Glomerular visceral epithelial cell (primary cell): Measurements from ENCODE around the gene SPAG5.

Experiments used
- DNase-seq: peaks from one replicate; pipeline ENCODE4 v3.0.0-alpha.2; 2016; ENCODE audit errors: extremely low spot score

Gene SPAG5

DNA sequence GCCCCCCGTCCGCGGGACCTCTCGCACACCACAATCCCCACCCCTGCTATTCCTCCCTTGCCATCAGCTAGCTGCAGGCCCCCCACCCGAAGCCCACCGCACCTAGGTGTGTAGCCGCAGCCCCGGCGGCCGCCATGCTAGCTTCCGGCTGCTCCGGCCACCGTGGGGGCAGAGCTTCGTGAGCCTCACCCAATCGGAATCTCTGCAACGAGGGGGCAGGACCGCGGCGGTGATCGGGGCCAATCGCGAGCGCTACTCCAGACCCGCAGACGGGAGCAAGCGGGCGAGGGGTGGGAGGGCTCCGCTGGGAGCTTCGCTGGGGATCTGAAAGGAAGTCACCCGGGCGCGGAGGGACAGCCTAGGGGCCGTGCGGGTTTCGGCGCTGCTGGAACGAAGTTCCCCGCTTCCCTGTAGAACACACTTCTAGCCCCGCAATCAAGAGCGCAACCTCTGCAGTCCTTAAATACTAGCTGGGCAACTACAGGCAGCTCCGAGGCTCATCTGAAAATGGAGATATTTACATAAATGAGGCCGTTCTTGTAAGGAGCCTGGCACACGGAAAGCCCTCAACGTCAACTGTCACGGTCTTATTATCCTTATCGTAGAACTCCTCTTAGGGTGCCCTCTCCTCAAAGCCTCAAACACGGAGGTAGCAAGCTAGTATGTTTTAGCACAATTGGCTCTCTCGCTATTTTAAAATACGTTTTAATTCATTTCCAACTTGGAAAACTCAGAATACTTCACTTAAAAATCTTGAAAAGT lies 27.3 kb downstream of the SPAG5 start, which contains the start of gene PIGS:
TSS of gene PIGS (minus strand) at position 164 of the 762 bp plus-strand sequence. CDS start at position 136, 28 bp downstream.
- DNase-seq, result peak; percentile 93

DNA sequence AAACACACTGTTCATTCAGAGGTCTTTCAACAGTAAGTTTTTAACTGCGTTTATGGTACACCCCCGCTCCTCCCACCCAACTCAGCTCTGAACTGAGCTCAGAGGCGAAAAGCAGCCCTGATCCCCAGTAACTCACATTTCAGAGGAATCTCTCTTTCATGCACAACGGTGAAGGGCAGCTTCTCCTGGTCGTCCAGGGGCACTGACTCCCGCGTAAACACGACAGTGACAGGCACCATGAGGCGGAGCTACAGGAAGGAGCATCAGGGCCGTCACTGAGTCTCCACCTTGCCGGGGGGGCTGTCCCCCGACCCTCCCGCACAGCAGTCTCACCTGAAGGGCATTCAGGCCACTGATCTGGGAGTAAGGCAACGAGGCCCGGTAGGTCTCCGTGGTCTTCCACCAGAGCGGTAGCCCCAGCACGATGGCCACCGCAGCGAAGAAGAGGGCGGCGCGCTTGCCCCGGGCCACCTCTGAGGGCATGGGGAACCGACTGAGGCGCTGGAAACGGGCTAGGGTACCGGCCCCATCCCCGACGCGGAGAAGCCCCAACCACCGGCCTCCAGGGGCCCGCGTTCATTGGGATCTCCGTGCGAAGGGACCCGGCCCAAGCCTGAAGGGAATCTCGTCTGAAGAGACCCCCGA lies 28.0 kb downstream of the SPAG5 start:
- DNase-seq, result peak; percentile 26

DNA sequence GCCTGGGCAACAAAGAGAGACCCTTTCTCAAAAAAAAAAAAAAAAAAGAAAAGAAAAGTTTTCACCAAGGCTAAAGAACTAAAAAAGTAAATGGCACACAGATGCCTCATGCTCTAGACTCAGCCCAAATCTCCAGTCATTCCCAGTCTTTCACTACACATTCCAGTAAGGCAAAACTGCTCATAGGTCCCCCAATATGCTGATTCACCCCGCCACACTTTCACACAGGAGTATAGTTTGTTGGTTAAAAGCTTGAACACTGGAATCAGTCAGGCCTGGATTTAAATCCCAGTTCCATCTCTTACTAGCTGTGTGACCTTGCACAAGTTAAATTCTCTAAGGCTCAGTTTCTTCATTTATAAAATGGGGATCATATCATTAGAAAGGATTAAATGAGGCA lies 29.4 kb downstream of the SPAG5 start:
- DNase-seq, result no peak

DNA sequence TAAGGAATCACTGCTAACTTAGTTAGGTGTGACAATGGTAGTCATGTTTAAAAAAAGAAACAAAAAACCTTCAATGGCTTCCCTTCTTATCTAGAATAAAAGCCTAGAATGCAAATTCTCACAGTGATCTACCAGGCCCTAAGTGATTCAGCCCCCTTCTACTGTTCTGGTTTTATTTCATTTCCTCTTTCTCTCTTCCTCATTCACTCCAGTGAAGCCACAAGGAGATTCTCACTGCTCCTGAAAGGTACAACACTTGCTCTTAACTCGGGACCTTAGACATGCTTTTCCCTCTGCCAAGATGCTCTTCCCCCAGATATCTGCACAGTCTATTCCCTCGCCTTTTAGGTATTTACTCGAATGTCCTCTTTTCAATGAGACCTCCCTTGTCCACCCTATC lies 31.2 kb downstream of the SPAG5 start:
- no peak for DNase-seq

DNA sequence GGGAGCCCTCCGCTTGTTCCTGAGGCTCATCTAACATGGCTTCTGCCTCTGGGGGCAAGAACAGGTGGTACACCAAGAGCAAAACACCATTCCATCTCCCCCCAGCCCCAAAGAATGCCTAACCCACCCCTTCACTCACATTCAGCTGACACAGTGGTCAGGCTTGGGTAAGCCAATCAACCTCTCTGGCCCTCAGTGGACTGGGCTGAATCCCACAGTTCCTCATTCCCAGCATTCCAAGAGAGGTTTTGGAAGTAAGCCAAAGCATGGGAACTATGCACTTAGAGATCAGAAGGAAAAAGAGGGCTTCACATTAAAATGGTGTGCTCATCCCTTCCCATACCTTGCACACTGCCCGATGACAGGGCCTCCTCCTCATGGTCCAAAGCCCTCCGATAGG lies 35.4 kb downstream of the SPAG5 start:
- DNase-seq, result peak; percentile 90

DNA sequence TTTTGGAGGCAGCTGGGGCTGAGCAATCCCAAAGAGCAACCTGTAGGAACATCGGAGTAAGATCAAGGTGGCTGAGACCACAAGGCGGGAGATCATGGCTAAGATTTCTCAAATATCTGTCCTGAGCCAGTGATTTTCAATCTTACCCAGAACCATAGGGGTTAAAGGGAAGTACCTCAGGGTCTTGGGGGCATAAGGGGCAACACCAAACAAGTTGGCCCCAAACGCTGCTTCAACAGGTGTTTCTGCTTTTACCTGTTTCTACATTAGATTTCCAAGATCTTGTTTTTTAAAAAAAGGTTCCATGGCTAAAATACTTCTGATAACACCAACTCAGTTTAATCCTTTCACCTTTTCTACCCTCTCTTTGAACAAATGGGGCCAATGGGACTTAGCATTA lies 43.8 kb downstream of the SPAG5 start:
- DNase-seq, result no peak

DNA sequence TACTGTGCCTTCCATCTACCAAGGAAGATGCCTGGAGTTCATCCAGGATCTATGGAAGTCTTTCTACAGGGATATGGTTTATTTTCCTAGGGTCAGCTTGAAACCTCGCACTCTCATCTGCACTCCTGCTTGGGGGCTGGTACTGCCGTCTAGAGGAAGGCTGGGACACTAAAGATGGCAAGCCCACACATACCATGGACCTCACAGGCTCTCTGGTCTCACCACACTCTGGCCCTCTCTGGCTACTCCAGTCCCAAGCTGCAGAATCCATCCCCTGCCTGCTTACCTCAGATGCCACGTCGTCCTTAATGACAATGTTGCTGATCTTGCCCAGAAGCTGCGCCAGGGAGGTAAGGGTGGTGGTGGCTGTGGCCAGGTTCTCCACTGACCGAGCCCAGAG lies 44.3 kb downstream of the SPAG5 start:
- DNase-seq, result no peak

DNA sequence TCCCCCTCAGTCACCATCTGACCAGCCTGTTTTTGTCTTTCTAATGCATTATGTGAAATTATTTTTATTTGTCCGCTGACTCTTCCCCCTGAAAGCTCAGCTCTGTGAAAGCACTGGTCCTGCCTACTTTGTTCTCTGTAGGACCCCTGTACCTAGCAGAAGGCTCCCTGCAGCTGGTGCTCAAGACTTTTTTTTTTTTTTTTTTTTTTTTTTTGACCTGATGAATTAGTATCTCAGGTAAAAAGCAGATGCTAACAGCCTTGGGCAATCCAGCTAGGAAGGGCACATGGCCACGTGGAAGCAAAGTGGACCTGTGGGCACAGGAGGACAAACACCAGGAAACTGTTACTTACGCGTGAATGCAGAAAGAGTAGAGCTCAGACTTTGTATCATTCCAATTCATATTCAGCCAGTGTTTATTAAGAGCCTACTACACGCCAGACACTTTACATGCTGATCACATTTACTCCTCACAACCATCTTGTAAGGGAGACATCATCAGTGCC lies 45.8 kb downstream of the SPAG5 start:
- no peak for DNase-seq

DNA sequence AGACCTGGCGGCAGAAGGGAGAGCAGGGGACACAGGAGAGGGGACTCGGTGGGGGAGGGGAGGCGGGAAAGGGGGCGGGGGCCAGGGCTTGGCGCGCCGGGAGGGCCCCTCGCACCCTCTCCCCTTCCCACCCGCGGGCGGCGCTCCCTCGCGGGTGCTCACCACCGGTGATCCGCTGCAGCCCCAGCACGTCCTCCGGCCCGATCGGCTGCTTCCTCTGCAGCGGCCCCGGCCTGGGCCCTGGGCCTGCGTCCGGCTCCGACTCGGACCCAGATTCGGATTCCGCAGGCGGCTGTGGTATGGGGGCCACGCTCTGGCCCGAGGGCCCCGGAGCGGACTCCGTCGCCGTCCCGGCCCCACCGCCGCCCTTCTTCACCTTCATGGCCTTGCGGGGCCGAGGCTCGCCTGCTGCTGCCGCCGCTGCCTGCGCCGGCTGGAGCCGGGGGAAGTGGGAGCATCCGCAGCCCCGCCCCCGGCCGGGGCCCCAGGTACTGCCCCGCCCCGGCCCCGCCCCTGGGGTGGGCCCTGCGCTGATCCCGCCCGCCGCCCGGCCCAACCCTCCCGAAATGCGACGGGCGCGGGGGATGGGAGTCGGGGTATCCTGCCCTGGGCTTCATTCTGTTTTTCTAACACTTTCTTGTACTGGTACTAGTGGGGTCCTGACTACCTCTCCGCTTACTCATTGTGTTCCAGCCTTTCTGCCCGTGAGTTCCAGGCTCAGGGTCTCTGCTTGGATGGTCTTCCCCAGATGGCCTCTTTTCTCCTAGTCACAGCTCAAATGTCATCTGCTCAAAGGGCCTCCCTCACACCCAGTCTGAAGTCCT lies 46.4 kb downstream of the SPAG5 start, which contains the start of gene UNC119:
TSS of gene UNC119 (minus strand) at position 449 of the 824 bp plus-strand sequence. CDS start at position 382, 67 bp downstream.
- peak; percentile 80 for DNase-seq

DNA sequence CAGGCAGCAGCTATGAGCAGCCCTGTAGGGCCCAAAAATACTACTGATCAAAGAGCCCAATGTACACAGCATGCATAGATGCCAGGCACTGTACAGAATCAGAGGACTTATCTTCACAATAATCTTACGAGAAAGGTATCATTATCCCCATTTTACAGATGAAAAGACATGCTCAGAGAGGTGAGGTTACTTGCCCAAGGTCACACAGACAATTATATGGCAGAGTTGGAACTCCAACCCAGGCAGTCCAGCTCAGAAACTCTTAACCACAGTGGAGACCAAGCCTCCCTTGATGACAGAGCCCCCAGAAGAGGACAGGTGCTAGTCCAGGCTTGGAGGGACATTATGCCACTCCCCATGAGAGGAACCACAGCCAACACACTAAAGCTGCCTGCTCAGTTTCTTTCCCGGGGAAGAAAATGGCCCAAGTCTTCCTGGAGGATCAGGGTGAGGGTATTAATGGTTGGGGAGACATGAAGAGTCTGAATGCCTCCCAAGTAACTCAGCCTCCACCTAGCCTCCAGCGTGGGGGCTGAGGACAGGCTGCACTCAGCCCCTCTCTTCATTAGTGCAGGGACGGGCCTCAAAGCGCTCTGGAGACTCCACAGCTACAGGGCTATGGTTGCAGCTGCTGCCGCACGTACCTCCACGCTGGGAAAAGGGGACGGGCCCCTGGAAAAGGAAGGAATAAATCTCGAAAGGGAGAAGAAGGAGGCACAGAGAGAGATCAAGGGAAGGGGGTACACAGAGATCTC lies 47.2 kb downstream of the SPAG5 start:
- DNase-seq, result no peak

DNA sequence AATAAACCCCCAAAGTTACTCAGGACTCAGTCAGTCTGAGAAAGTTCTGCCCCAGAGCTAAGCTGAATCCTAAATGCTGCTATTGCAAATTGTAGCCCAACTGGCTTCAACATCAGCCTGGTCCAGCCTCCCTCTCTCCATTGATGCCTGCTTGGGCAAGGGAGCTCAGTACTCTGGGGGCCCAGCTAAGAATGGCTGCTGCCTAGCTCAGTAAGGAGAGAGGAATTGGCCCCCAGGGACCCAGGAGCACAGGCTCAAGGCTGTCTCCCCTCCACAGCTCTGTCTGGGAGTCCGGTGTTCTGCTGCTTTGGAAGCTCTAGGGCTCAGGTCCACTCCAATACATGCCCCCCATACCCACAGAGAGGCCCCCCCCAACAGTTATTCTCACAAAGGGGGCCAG lies 48.0 kb downstream of the SPAG5 start:
- no peak for DNase-seq

DNA sequence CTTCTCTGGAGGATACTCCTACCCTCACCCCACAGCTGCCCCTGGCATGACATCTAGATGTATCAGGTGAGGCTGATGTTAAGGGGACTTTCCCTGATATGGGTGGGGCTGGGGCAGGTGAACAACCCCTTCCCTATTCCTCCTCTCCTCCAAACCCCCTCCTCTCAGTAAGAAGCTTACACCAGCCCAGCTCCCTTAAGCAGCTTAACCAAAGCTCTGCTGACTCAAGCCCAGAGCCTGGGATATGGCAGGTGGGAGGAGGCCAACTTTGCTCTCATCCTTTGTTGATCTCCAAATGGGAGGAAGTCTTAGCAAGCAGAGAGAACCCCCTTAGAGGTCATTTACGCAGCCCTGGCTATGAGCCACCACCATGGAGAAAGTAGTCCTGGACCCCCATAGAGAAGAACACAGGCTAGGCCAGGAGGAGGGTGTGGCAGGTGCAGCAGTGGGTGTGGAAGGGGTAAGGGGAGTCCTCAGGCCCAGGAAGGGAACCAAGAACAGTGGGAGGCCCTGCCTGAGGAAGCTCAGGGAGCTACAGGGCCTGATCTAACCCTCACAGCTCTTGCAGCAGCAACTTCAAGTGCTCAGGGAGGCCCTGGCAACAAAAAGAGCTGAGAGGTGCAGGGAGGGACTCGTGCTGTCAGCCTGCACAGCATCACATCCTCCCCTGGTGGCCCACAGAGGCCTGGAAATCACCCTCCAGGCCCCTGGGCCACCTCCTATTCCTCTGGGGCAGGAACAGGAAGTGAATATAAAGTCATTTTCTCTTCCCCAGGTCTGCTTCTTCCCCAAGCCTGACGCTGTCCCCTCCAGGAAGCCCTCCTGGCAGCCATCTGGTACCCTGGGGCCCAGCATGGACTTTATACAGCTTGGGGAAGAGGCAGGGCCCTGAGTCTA lies 49.3 kb downstream of the SPAG5 start:
- no peak for DNase-seq

DNA sequence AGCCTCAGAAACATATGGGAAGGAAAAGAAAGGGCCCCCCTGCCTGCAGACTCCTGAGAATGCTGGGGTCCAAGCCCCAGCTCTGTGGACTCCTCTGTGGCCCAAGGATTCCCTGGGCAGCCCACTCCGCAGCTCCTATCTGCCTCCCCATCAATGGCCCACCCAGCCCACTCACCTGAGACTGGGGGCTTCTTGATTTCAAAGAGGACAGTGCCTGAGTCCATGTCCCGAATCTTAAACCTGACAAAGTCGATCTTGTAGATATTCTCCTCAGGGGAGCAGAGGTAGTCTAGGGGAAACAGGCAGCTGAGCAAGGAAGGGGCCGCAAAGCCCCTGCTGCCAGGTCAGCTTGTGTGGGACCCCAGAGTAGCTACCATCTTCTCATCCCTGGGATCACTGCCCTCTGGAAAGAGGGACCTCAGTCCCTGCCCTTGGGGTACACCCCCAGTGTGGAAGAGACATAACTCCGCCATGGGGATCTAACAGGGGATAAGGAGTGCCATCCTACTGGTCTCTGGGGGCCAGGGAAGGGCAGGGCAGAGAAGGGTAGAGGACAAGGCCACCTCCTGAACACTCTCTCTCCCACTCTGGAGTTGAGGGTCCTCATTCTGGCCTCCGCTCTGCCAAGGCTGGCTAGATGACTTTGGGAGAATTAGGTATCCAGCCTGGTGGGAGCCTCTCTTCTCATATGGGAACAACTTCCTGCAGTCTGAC lies 50.3 kb downstream of the SPAG5 start:
- no peak for DNase-seq

DNA sequence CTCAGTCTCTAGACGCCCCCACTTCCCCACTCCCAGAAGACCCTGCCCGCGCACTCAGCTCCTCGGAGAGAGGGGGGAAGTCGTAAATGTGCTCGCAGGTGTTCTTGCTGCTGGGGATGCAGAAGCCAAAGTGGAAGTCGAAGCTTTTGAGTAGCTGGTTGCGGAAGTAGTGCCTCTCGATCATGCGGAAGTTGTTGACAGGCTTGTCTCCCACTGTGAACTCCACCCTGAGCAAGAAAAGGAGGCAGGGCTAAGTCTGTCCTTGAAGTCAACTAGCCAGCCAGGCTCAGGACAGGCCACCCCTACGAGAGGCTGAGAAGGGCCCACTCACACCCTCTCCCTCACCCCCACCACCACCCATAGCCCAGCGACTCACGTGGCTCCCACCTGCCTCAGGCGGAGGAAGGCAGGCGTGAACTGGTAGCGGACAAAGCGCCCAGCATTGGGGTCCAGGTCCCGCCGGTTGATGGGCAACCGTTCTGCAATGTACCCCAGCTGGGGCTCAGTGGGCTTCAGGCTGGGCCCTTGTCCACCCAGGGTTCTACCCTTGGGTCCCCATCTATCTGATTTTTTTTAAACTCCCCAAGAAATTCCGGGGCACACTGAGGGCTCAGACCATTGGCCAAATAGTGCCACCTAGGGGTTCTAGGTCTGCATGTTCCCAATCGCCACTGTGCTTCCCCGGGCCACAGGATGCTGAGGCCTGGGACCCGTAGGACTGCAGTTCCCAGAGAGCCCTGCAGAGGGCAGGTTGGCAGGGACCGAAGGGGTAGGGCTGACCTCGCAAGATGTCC lies 51.0 kb downstream of the SPAG5 start:
- DNase-seq, result peak; percentile 73

DNA sequence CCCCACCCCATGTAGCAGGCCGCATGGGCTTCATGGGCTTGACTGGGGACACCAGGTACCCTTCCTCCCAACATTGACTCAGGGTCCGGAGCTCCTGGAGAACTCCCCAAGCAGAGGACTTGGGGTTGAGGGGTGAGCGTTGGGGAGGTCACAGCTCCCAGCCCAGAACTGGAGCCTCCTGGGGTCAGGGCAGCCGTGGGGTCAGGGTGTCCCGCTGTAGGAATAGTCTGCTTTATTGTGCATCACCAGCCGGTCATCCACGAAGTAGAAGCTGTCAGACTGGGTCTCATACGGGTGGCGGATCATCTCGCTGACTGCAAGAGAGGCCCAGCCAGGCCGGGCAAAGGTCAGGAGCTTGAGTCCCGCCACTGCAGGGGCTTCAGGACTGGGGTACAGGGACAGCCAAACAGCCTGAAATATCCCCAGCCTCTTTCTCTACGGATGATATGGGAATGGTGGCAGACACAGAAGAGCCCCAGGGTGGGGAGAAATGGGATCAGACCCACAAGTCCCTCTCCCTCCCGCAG lies 51.7 kb downstream of the SPAG5 start:
- DNase-seq, result no peak

DNA sequence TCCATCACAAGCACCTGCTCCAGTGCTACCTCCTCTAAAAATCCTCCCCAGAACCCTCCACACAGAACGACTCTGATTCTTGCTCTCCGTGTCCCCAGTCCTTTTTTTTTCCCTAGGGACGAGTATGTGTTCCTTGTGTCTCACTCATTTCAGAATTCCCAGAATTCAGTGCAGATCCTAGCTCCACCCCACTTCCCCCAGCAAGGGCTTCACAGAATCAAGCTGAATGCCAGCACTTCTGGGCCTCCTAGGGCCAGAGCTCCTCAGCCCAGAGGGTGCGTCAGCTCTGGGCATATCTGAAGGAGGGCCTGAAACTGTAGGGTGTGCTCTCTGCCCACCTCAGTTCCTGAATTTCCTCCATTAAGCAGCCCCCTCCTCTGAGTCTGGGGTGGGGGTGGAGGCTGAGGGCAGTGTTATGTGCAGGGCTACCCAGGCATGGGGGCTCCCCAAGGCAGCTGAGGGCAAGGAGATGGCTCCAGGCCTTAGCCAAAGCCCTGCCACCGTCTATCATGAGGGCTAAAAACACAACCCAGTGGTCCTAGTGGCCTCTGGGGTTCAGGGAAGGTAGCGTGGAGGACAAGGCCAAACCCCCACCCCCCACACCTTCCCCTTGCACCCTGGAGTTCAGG lies 52.9 kb downstream of the SPAG5 start:
- DNase-seq, result no peak

DNA sequence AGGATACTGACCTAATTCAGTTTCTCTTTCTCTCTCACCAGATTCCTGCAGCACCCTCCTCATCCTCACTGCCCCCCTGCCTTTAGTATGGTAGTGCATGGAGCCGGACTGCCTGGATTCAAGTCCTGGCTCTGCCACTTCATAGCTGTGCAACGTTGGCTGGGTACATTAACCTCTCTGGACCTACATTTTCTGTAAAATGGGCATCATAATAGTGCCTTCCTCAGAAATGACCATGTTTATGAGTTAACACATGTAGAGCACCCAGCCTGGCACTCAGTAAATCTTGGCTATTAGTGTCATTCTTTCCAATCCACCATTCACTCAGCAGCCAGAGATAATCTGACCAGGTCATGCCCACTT lies 53.7 kb downstream of the SPAG5 start:
- DNase-seq, result no peak

DNA sequence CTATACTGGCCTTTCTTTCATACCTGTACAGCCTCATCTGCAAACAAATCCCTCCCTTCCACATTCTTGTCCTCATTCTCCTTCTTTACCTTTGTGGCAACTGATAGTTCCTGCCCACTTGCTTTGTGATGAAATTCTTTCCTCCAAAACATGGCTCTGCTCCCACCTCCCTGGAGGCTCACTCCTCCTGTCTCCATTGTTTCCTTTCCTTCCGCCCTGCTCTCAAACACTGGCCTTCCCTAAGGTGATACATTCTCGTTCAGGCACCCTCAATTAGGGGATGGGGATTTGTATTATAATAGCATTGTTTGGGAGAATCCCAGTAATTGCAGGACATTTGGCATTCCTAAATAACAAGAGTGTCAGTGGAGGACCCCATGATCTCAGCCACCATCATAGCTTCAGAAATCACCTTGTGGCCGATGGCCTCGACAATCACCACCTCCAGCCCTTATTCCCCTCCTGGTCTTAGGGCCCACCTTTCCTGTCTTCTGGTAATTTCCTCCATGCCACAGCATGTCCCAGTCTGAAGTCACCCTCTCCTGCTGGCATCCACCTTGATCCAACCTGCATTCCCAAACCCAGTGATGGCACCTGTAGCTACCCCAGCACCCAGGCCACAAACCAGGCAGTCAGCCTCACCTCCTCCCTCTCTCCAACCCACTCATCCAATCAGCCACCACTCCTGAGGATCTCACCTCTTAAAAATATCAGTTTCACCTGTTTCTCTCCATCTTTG lies 54.3 kb downstream of the SPAG5 start:
- DNase-seq, result no peak
